ENCODE results near the gene NUMB.
A peak's percentile ranks its signal among the peaks of the same experiment; 100 is the strongest.
"Not testable (repeated sequence)": the region's sequence is repeated elsewhere in the genome, so short reads cannot be mapped to it uniquely, and the experiment has no call there.

The NUMB gene

DNA sequence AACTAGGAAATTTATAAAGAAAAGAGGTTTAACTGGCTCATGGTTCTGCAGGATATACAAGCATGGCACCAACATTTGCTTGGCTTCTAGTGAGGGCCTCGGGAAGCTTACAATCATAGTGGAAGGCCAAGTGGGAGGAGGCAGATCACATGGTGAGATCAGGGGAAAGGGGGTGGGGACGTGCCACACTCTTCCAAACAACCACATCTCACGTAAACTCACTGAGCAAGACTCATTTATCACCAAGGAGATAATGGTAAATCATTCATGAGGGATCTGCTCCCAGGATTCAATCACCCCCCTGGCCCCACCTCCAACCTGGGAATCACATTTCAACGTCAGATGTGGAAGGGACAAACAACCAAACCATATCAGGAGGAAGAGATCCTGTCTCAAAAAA lies 35.8 kb downstream of the NUMB start:
- DNase-seq, result no peak

- no peak for DNase-seq
Measured at GRCh38 chr14:73418227-73418626, 40.1 kb downstream of the NUMB start.

- not testable (repeated sequence) for DNase-seq
Measured at GRCh38 chr14:73406248-73406647, 52.1 kb downstream of the NUMB start.

GRCh38 chr14:73403181-73403752 lies 55.1 kb downstream of the NUMB start:
- DNase-seq, result no peak

DNA sequence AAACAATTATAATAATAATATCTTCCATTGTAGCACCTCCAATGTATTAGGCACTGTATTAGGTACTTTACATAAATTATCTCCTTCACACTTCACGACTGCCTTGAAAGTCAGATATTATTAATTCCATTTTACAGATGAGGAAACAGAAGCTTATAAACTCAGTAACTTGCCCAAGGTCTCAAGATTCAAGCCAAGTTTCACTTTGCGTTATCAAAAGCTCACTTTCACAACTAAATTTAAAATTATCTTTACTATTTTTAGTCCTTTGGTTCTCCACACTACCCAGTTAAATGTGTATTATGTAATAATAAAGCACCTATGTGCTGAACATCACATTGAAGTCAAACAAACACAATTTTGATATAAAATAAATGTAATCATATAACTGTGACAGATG lies 55.8 kb downstream of the NUMB start:
- DNase-seq, result no peak

DNA sequence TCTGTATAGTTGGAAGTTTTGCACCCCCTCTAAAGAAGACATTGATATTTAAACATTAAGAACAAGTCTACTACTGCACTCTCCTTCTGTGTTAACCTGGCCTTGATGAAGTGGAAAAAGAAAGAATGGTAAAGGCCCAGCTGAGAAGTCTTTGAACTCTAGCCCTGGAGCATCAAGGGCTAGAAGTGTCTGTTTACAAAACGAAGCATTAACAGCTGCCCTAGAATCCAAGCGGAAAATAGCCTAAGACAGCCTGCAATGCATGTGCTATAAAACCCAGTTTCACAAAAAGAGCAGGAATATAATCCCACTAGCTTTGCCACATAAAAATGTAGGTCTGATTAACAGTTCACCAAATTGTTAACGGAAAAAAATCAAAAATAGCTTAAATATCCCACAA lies 60.5 kb downstream of the NUMB start:
- no peak for DNase-seq

GRCh38 chr14:73394317-73394716 lies 64.0 kb downstream of the NUMB start:
- peak; percentile 4 for DNase-seq

DNA sequence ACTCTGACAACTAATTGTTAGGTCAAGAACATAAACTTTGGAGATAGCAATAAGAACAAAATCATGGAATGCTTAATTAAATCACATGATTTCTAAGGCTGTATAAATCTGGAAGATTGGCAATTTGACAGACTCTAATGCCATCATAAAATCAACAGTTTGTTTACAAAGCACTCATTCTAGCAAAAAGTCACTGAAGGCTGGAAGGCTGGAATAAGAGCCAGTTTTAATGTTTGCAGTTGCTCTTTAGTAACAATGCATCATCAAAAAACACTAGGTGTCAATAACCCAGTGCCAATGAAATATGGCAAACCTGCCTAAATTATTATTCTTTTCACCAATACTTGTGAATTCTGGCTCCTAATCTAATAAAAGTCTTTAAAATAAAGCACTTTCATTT lies 65.0 kb downstream of the NUMB start:
- no peak for DNase-seq

- no peak for DNase-seq
Measured at GRCh38 chr14:73392329-73393257, 65.8 kb downstream of the NUMB start.

DNA sequence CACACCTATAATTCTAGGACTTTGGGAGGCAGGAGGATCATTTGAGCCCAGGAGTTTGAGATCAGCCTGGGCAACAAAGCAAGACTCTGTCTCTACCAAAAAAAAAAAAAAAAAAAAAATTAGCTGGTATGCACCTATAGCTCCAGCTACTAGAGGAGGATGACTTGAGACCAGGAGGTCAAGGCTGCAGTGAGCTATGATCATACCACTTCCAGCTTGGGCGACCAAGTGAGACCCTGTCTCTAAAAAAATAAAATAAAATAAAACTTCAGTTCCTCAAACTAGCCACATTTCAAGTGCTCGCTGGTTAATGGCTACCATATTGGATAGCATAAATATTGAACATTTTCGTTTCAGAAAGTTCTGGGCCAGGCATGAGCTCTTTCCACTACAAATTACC lies 70.5 kb downstream of the NUMB start:
- not testable (repeated sequence) for DNase-seq

- DNase-seq, result no peak
Measured at GRCh38 chr14:73386342-73386741, 72.0 kb downstream of the NUMB start.

- DNase-seq, result not testable (repeated sequence)
Measured at GRCh38 chr14:73385021-73385420, 73.3 kb downstream of the NUMB start.

DNA sequence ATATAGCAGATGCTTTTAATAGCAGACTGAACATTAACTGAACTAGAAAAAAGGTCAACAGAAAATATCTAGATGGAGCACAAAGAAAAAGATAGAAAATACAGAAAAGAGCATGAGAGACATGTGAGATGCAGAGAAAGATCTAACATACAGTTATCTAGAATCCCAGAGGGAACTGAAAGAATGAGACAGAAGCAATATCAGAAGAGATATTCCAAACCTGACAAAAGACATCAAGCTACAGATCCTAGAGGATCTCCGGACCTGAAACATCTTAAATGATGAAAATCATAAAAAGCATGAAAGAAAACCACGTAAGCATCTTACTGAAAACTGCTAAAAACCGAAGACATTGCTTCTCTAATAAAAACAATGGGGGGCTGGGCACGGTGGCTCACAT lies 75.0 kb downstream of the NUMB start:
- DNase-seq, result no peak

DNA sequence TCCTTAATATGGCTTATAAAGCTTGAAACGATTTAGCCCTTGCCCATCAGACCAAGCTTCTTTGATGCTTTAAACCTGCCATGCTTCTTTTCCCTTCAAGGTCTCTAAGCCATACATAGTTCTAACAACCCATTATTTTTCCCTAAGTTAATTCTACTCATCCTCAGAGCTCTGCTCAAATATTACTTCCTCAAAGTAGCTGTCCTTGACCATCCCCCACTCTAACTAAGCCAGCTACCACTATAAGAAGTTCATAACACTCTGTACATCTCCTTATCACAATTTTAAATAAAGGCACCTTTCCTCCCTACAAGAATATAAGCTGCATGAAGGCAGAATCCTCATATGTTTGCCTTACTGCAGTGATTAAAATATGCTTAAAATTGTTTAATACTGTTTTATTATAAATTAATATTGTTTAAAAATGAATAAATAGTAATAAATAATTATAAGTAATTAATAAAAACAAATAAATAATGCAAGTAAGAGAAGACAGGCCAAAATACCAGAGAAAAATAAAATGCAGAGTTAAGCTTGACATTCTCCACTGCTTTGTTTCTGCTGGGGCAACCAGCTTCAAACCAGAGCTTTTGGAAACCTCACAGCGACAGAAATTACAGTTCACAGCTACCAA lies 76.8 kb downstream of the NUMB start:
- no peak for DNase-seq

DNA sequence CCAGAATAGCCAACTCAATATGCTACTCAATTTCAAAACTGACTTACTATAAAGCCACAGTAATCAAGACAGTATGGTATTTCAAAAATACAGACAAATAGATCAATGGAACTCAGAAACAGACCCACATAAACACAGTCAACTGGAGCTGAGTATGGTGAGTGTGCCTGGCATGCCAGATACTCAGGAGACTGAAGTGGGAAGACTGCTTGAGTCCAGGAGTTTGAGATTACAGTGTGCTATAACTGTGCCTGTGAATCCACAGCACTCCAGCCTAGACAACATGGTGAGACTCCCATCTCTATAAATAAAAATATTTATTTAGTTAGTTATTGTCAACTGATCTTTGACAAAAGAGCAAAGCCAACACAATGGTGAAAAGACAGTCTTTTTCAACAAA lies 81.8 kb downstream of the NUMB start:
- no peak for DNase-seq

DNA sequence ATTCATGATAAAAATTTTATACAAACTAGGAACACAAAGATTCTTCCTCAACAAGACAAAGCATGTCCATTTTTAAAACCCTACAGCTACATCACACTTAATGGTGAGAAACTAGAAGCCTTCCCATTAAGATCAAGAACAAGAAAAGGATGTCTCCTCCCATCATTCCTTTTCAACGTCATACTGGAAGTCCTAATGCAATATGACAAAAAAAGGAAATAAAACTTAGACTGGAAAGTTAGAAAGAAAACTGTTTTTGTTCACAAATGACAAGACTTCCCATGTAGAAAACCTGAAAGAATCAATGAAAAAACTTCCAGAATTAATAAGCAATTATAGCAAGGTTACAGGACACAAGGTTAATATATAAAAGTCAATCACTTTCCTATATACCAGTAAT lies 82.5 kb downstream of the NUMB start:
- no peak for DNase-seq

DNA sequence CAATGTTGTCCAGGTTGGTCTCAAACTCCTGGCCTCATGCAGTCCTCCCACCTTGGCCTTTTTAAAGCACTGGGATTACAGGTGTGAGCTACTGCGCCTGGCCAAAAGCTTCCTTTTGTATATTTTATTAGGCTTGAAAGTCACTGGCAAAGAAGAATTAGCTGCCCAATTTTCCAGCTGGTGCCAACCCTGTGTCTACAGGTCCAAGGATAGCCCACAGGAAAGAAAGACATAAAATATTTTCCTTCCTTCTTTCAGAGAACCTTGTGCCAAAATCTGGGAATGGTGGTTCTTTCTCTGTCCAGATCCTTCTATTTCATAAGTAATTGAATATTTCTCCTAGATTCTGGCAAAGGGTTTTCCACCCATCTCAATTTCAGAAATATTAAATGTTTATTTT lies 84.1 kb downstream of the NUMB start:
- DNase-seq, result no peak

DNA sequence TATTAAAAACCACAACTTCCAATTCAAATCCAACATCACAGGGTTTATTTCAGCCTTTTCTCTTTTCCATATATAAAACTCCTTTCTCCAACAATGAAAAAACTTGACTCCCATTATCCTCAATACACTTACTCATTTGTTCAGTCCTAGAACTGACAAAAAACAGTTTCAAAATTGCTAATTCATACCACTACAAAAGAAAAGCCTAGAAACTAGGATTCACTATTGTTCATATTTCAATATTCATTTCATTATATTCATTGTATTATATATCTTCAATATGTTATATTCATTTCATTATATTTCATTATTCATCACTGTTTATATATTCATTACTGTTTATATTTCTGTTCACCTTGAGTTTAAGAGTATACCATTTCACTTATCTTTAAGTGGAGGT lies 85.8 kb downstream of the NUMB start:
- DNase-seq, result no peak

GRCh38 chr14:73370561-73370960 lies 87.8 kb downstream of the NUMB start:
- no peak for DNase-seq

DNA sequence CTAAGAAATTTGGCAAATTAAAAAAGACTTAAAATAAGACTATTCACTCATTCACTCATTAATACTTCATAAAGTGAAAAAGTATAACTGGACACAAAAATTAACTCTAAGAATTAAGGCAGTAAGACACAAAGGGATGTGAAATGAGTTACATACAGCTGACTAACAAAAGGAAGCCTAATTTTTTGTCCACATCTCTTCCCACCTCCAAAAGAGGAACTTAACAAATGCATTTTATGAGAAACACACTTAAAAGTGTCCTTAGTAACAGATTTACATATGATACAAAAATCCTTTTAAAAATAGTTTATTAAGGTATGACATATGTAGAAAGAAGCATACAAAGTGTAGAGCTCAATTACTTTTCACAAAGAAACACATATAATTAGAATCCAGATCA lies 88.9 kb downstream of the NUMB start:
- no peak for DNase-seq

GRCh38 chr14:73368616-73369015 lies 89.7 kb downstream of the NUMB start:
- DNase-seq, result no peak

- DNase-seq, result no peak
Measured at GRCh38 chr14:73365727-73366126, 92.6 kb downstream of the NUMB start.

- DNase-seq, result no peak
Measured at GRCh38 chr14:73364559-73364958, 93.8 kb downstream of the NUMB start.

- no peak for DNase-seq
Measured at GRCh38 chr14:73359445-73359844, 98.9 kb downstream of the NUMB start.
